Activated CD8-positive, alpha-beta memory T cell treated with anti-CD3 and anti-CD28 coated beads for 1 hour (primary cell): Measurements from ENCODE around the gene TNRC18.
"Not testable (repeated sequence)": the region's sequence is repeated elsewhere in the genome, so short reads cannot be mapped to it uniquely, and the experiment has no call there.

Source experiments
- DNase-seq, 2 donors: peaks; one replicate each; pipeline ENCODE4 v3.0.0-alpha.2; 2020; ENCODE audit warnings: low read depth in 1 of 2; ENCODE audit errors: extremely low read depth in 1 of 2

Gene TNRC18

GRCh38 chr7:5295039-5296014 lies 128.3 kb downstream of the TNRC18 start:
- DNase-seq, result no peak

- DNase-seq, result no peak
These were observed 129.3 kb downstream of the TNRC18 start for GRCh38 chr7:5294169-5294987.

GRCh38 chr7:5291711-5292335 lies 131.8 kb downstream of the TNRC18 start:
- not testable (repeated sequence) for DNase-seq

- no peak for DNase-seq
These were observed 132.3 kb downstream of the TNRC18 start for GRCh38 chr7:5291301-5291700.

GRCh38 chr7:5289355-5289754 lies 134.3 kb downstream of the TNRC18 start:
- no peak for DNase-seq

- not testable (repeated sequence) for DNase-seq
These were observed 135.1 kb downstream of the TNRC18 start for GRCh38 chr7:5288560-5288959.

- DNase-seq, result no peak
These were observed 135.8 kb downstream of the TNRC18 start for GRCh38 chr7:5287802-5288201.

GRCh38 chr7:5287373-5287772 lies 136.3 kb downstream of the TNRC18 start:
- DNase-seq, result not testable (repeated sequence)

- DNase-seq, result no peak
These were observed 136.7 kb downstream of the TNRC18 start for GRCh38 chr7:5286933-5287332.

GRCh38 chr7:5284304-5285281 lies 139.0 kb downstream of the TNRC18 start:
- no peak for DNase-seq

GRCh38 chr7:5283421-5284303 lies 140.0 kb downstream of the TNRC18 start:
- no peak for DNase-seq

- DNase-seq, result peak in 1 of 2 donors; percentile 24
These were observed 140.9 kb downstream of the TNRC18 start, which contains the start of gene SLC29A4 for GRCh38 chr7:5282543-5283316. SLC29A4 (plus strand) TSS chr7:5282943; CDS start chr7:5287817, 4,874 bp downstream.

GRCh38 chr7:5281598-5282500 lies 141.8 kb downstream of the TNRC18 start:
- DNase-seq, result not testable (repeated sequence)

- no peak for DNase-seq
These were observed 143.9 kb downstream of the TNRC18 start for GRCh38 chr7:5279734-5280133.

GRCh38 chr7:5278766-5279165 lies 144.9 kb downstream of the TNRC18 start:
- no peak for DNase-seq

GRCh38 chr7:5276611-5277010 lies 147.0 kb downstream of the TNRC18 start:
- no peak for DNase-seq

- DNase-seq, result not testable (repeated sequence)
These were observed 147.5 kb downstream of the TNRC18 start for GRCh38 chr7:5276123-5276522.
